SK-N-SH treated with all-trans-retinoic acid at 6 μM for 48 hours (cell line): ENCODE data around the gene ZMIZ1.

Experiments used
- ATAC-seq: fragments of 200-7000 bp; cut with Tn5 transposase; 3 replicates; pipeline ENCODE4 v1.9.1; 2020; ENCODE audit warnings: mild to moderate bottlenecking, moderate library complexity
- BACH2 ChIP-seq: fragments of 250-450 bp; sonication (Bioruptor Pico); IDR thresholded peaks from 2 replicates; pipeline ENCODE4 v1.9.0; 2021; ENCODE audit warnings: mild to moderate bottlenecking, borderline replicate concordance
- CREB5 ChIP-seq: fragments of 250-450 bp; sonication (Bioruptor Pico); IDR thresholded peaks from 2 replicates; pipeline ENCODE4 v1.5.1; 2020; ENCODE audit warnings: low read depth, mild to moderate bottlenecking, moderate library complexity
- CSDC2 ChIP-seq: fragments of 250-450 bp; sonication (Bioruptor Pico); IDR thresholded peaks from 2 replicates; pipeline ENCODE4 v1.5.0; 2020; ENCODE audit warnings: mild to moderate bottlenecking, moderate library complexity
- CSRNP3 ChIP-seq: fragments of 250-450 bp; sonication (Bioruptor Pico); IDR thresholded peaks from 2 replicates; pipeline ENCODE4 v1.5.1; 2021; ENCODE audit warnings: mild to moderate bottlenecking, moderate library complexity
- ESRRG ChIP-seq: fragments of 250-450 bp; sonication (Bioruptor Pico); IDR thresholded peaks from 2 replicates; pipeline ENCODE4 v1.6.1; 2021; ENCODE audit warnings: mild to moderate bottlenecking
- GLIS3 ChIP-seq: fragments of 250-450 bp; sonication (Bioruptor Pico); IDR thresholded peaks from 2 replicates; pipeline ENCODE4 v1.5.0; 2020; ENCODE audit warnings: mild to moderate bottlenecking, moderate library complexity
- ISL1 ChIP-seq: fragments of 250-450 bp; sonication (Bioruptor Pico); IDR thresholded peaks from 2 replicates; pipeline ENCODE4 v2.1.2; 2022; ENCODE audit warnings: mild to moderate bottlenecking, moderate library complexity
- OSR1 ChIP-seq: fragments of 250-450 bp; sonication (Bioruptor Pico); IDR thresholded peaks from 2 replicates; pipeline ENCODE4 v1.8.0; 2022; ENCODE audit warnings: moderate library complexity, mild to moderate bottlenecking, inconsistent platforms
- POU6F1 ChIP-seq: fragments of 250-450 bp; sonication (Bioruptor Pico); IDR thresholded peaks from 2 replicates; pipeline ENCODE4 v1.8.0; 2021; ENCODE audit warnings: low read depth, mild to moderate bottlenecking, moderate library complexity, borderline replicate concordance
- PPARA ChIP-seq: fragments of 250-450 bp; sonication (Bioruptor Pico); IDR thresholded peaks from 2 replicates; pipeline ENCODE4 v1.5.0; 2020; ENCODE audit warnings: mild to moderate bottlenecking, borderline replicate concordance
- SNAI2 ChIP-seq: fragments of 250-450 bp; sonication (Bioruptor Pico); IDR thresholded peaks from 2 replicates; pipeline ENCODE4 v1.5.0; 2020; ENCODE audit warnings: mild to moderate bottlenecking, moderate library complexity
- TOX ChIP-seq: fragments of 250-450 bp; sonication (Bioruptor Pico); IDR thresholded peaks from 2 replicates; pipeline ENCODE4 v1.8.0; 2021; ENCODE audit warnings: mild to moderate bottlenecking, moderate library complexity, borderline replicate concordance
- TSHZ2 ChIP-seq: fragments of 250-450 bp; sonication (Bioruptor Pico); IDR thresholded peaks from 2 replicates; pipeline ENCODE4 v1.5.0; 2020; ENCODE audit warnings: mild to moderate bottlenecking, moderate library complexity
- ZC3H10 ChIP-seq: fragments of 250-450 bp; sonication (Bioruptor Pico); IDR thresholded peaks from 2 replicates; pipeline ENCODE4 v1.5.1; 2021; ENCODE audit warnings: mild to moderate bottlenecking, moderate library complexity
- ZFP3 ChIP-seq: fragments of 250-450 bp; sonication (Bioruptor Pico); IDR thresholded peaks from 2 replicates; pipeline ENCODE4 v1.5.0; 2020; ENCODE audit warnings: mild to moderate bottlenecking, moderate library complexity
- ZFP30 ChIP-seq: fragments of 450-650 bp; formaldehyde crosslinking; IDR thresholded peaks from 2 replicates; pipeline ENCODE4 v1.5.0; 2022; ENCODE audit warnings: mild to moderate bottlenecking, moderate library complexity
- ZNF565 ChIP-seq: fragments of 450-650 bp; formaldehyde crosslinking; conservative IDR thresholded peaks from 2 replicates; pipeline ENCODE4 v1.5.0; 2020; ENCODE audit warnings: low read depth, mild to moderate bottlenecking, moderate library complexity
- ZNF70 ChIP-seq: fragments of 450-650 bp; formaldehyde crosslinking; IDR thresholded peaks from 2 replicates; pipeline ENCODE4 v1.5.0; 2020; ENCODE audit warnings: mild to moderate bottlenecking, moderate library complexity
- ZNF8 ChIP-seq: fragments of 450-650 bp; formaldehyde crosslinking; IDR thresholded peaks from 2 replicates; pipeline ENCODE4 v1.5.0; 2020; ENCODE audit warnings: mild to moderate bottlenecking, moderate library complexity

ZMIZ1 gene

GRCh38 chr10:79253704-79254103 is 184.9 kb downstream of the ZMIZ1 start:
- TF ChIP-seq ZNF8 (CRISPR knock-in tag) (no peak), CSRNP3 (CRISPR knock-in tag) (no peak), TOX (CRISPR knock-in tag) (no peak)
- no peak for ATAC-seq

GRCh38 chr10:79254333-79255006 is 185.7 kb downstream of the ZMIZ1 start:
- TF ChIP-seq OSR1 (CRISPR knock-in tag), result no peak
- TF ChIP-seq TSHZ2 (CRISPR knock-in tag), result no peak
- TF ChIP-seq ZNF565 (CRISPR knock-in tag), result no peak
- no peak for TF ChIP-seq ZFP3 (CRISPR knock-in tag)
- TF ChIP-seq PPARA (CRISPR knock-in tag), result no peak
- TF ChIP-seq ZNF8 (CRISPR knock-in tag), result no peak
- TF ChIP-seq GLIS3 (CRISPR knock-in tag), result no peak
- no peak for TF ChIP-seq POU6F1 (CRISPR knock-in tag)
- no peak for ATAC-seq

- TF ChIP-seq ZFP30 (CRISPR knock-in tag), result no peak
- TF ChIP-seq ESRRG, result no peak
- TF ChIP-seq ZNF70 (CRISPR knock-in tag), result no peak
- TF ChIP-seq POU6F1 (CRISPR knock-in tag), result no peak
- TF ChIP-seq CSRNP3 (CRISPR knock-in tag), result no peak
- no peak for TF ChIP-seq SNAI2 (CRISPR knock-in tag)
- ATAC-seq, result no peak
Measured at GRCh38 chr10:79255007-79255507, 186.3 kb downstream of the ZMIZ1 start.

GRCh38 chr10:79256264-79256806 is 187.6 kb downstream of the ZMIZ1 start:
- ATAC-seq, result no peak
- TF ChIP-seq CREB5 (CRISPR knock-in tag), result no peak
- TF ChIP-seq TOX (CRISPR knock-in tag), result no peak
- no peak for TF ChIP-seq SNAI2 (CRISPR knock-in tag)
- TF ChIP-seq ZNF565 (CRISPR knock-in tag), result no peak
- no peak for TF ChIP-seq BACH2
- TF ChIP-seq ZC3H10 (CRISPR knock-in tag), result no peak
- TF ChIP-seq CSDC2 (CRISPR knock-in tag), result no peak
- TF ChIP-seq POU6F1 (CRISPR knock-in tag), result no peak
- no peak for TF ChIP-seq CSRNP3 (CRISPR knock-in tag)
- TF ChIP-seq ISL1 (CRISPR knock-in tag), result no peak
